HG03565 (cell line): ENCODE results near the gene CACNA1C.

Source experiments
- ATAC-seq: cut with Tn5 transposase; IDR thresholded peaks from one replicate; pipeline ENCODE4 v1.9.1; 2021; ENCODE audit warnings: mild to moderate bottlenecking, moderate library complexity; ENCODE audit not compliant: unreplicated experiment

CACNA1C gene

GRCh38 chr12:2523844-2524243, 471.1 kb downstream of the CACNA1C start:
- no peak for ATAC-seq

DNA sequence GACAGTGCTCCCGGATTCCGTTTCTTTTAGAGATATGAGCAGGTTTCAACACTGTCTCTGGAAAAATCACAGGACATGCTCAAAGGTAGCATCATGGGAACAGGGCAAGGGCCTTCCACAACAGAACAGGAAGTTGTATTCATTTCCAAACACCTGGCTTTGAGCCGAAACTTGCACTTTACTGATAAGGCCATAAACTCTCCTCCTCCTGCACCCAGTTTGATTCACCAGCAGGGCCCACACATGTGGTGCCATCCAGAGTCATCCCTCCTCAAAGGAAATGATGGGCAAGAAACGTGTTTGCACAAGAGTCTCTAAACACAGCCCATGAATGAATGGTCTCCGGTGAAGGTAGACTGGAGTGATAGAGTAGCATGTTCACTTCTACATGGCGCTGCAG, 473.6 kb downstream of the CACNA1C start:
- no peak for ATAC-seq

GRCh38 chr12:2528001-2528400, 475.2 kb downstream of the CACNA1C start:
- ATAC-seq: no peak

GRCh38 chr12:2529807-2530206, 477.0 kb downstream of the CACNA1C start:
- ATAC-seq: no peak

DNA sequence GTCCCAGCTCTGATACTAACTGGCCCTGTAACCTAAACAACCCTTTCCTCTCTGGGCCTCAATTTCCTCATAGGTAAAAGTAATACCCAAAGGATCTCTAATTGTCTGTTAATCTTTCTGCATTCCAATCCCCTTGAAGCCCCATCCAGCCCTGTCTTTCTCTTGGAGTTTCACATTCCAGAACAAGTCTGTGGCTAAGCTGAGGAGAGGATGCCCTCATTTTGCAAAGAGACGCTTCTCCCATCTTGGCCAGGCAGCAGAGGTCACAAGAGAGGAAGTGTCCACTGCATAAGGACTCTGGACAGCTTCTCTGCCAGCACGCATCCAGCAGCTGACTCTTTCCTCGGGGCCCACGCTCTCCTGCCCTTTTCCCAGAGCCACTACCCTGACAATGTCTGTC, 478.6 kb downstream of the CACNA1C start:
- ATAC-seq: no peak

GRCh38 chr12:2533036-2533435, 480.2 kb downstream of the CACNA1C start:
- no peak for ATAC-seq

DNA sequence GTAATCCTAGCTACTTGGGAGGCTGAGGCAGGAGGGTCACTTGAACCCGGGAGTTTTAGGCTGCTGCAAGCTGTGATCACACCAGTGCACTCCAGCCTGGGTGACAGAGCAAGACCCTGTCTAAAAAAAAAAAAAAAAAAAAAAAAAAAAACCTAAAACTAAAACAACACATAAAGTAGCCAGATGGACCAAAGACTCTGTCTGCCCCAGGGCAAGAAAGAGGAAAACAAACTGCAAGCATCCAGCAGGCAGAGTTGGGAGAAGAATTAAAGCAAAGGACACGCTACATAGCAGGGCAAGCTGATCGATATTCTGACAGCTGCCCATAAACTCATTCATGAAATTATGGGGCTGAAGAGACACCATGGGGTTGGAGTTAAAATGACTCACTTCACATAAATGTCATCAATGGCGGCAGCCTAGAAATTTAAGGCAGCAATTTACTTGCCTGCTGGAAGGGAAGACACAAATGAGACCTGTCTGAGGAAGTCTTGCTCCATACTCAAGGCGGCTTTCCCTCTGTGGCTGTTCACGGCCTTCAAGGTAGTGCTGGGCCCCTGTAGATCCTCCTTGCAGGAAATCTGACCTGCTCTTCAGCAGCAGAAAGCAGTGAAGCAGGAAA, 482.9 kb downstream of the CACNA1C start:
- no peak for ATAC-seq

GRCh38 chr12:2536724-2537123, 483.9 kb downstream of the CACNA1C start:
- ATAC-seq: no peak

- ATAC-seq: no peak
Measured at GRCh38 chr12:2537868-2538541, 485.2 kb downstream of the CACNA1C start.

DNA sequence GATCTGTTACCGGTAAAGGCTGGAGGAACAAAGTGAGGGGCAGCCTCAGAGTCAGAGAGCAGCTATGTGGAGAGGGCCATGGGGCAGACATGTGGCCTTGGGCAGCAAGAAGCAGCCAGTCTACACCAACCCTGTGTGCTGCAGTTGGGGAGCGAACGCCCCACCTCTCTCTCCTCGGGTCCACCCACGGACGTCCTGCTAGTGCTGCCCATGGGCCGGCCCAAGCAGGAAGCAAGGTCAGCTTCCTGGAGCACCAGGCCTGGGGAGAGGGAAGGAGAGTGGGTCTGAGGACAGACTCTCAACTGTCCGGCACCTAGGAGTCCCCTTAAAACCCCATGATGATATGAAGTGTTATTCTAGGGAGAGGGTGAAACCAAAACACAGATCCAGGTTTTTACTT, 487.2 kb downstream of the CACNA1C start:
- no peak for ATAC-seq

GRCh38 chr12:2540535-2540941, 487.8 kb downstream of the CACNA1C start:
- no peak for ATAC-seq

DNA sequence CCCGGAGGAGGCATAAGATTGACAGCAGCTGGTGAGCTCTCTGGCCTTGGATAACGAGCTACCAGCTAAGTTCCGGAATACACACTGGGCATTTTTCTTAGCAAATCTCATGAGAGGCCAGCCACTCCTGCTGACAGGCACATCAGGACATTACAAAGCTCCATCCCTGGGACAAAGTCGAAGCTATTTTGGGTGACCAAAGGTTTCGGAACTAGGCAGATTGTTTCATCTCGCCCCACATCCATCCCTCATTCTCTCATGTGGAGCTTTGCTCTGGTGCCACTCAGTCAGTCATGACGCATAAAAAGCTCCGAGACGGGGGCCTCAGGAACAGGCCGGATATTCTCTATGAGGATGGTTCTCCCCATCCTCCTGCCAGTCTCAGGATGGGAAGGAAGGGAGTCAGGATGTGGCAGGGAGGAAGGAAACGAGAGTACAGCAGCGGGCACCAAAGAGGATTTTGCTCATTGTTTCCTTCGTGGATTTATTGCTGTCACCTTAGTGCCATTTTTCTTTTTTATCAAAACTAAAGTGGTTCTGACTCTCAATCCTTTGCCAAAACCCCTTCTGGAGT, 488.9 kb downstream of the CACNA1C start:
- no peak for ATAC-seq

DNA sequence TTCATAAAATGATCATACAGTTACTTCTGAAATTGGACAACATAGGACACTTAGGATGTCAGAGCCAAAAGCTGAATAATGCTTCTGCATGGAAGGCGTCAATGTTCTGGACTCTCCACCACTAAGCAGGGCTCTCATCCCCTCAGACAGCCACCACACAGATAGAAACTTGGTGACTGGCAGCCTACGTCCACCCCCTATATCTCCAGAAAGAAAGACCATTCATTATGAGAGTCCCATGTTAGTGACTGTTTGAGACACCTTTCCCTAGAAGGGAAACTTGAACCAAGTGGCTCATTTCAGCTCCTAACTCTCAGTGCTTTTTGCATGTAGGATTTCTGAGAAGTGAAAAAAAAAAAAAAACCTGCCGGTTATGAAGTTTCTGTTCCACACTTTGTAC, 491.0 kb downstream of the CACNA1C start:
- ATAC-seq: no peak

GRCh38 chr12:2544230-2544629, 491.4 kb downstream of the CACNA1C start:
- ATAC-seq: no peak

DNA sequence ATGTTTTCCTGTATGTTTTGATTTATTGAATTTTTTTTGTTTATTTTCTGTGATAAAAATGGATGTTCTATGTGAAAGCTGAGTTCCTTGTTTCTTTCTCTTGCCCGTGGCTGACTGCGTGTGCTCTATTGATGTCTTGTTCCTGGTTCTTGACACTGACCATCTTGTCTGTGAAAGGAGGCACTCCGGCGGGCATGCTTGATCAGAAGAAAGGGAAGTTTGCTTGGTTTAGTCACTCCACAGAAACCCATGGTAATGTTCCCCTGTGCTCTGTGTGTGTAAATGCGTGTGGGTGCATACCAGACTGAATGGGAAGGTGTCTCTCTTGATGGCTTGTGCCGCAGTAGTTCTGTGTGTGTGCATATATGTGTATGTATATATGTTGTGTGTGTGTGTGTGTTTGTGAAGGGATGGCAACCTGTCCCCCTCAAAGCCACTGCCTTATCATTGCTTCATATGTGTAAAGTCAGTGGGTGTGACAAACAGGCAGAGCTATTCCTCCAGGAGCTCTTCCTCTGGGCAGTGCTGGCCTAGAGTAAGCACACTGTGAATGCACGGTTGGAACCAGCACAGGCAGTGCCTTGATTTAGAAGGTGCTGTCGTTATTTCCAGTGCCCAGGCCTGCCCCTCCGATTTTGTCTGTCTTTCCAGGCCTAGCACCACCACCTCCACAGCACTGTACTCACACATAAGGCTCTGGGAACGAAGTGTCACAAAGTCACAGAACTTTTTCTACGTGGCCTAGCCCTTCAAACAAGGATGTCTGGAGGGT, 494.7 kb downstream of the CACNA1C start:
- no peak for ATAC-seq

- no peak for ATAC-seq
Measured at GRCh38 chr12:2548081-2548480, 495.3 kb downstream of the CACNA1C start.

- ATAC-seq: no peak
Measured at GRCh38 chr12:2550561-2551411, 498.0 kb downstream of the CACNA1C start.

DNA sequence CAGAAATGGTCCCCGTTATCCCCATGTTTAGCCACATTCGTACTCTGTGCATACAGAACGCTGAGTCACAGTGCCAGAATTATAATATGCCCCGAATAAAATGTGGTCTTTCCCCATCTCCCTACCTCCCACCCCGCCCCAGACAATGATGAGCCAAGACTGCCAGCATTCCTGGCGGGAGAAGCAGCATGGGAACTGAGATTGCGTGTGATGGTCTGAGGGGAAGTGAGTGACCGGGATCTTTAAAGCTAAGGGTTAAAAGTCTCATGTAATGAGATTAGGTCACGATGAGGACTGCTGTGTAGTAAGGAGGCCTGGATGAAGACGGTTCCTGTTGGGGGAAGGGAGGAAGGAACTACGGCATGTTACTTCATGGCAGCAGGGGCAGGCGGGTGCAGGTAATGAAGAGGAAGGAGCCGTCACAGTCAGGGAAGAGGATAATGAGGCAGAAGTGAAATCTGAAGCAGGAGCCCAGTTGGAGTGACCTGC, 498.7 kb downstream of the CACNA1C start:
- no peak for ATAC-seq

GRCh38 chr12:2552000-2552756, 499.4 kb downstream of the CACNA1C start:
- no peak for ATAC-seq
